Immature natural killer cell (primary cell): ENCODE measurements around the gene LRRC8C. TPM values are rescaled to one million over a fixed set of nuclear protein-coding genes. Genes with fewer than 3 reads are reported as not detected.

ENCODE experiments used
- DNase-seq, 3 donors: peaks; one replicate each; pipeline ENCODE4 v3.0.0; 2022; ENCODE audit warnings: mixed read lengths in 1 of 3
- H3K27ac Mint-ChIP-seq, 6 donors: one replicate each; pipeline ENCODE4 v1.8.0; 2020; ENCODE audit warnings: mixed read lengths in 6 of 6, mild to moderate bottlenecking in 5 of 6, inconsistent platforms in 4 of 6, moderate library complexity in 3 of 6
- H3K27me3 Mint-ChIP-seq, 3 donors: one replicate each; pipeline ENCODE4 v1.8.0; 2020 to 2021; ENCODE audit warnings: low read depth in 3 of 3, mild to moderate bottlenecking in 3 of 3, mixed read lengths in 3 of 3, moderate library complexity in 3 of 3, inconsistent platforms in 1 of 3
- H3K36me3 Mint-ChIP-seq, 3 donors: one replicate each; pipeline ENCODE4 v1.8.0; 2020; ENCODE audit warnings: mixed read lengths in 3 of 3, inconsistent platforms in 2 of 3, mild to moderate bottlenecking in 2 of 3
- H3K4me1 Mint-ChIP-seq, 2 donors: one replicate each; pipeline ENCODE4 v1.8.0; 2020; ENCODE audit warnings: inconsistent platforms in 2 of 2, mild to moderate bottlenecking in 2 of 2, mixed read lengths in 2 of 2, moderate library complexity in 1 of 2
- H3K4me3 Mint-ChIP-seq, 5 donors: one replicate each; pipeline ENCODE4 v1.8.0; 2020; ENCODE audit warnings: mild to moderate bottlenecking in 5 of 5, mixed read lengths in 5 of 5, inconsistent platforms in 3 of 5, moderate library complexity in 3 of 5
- H3K9me3 Mint-ChIP-seq, 6 donors: one replicate each; pipeline ENCODE4 v1.8.0; 2020; ENCODE audit warnings: mild to moderate bottlenecking in 6 of 6, mixed read lengths in 6 of 6, inconsistent platforms in 4 of 6, moderate library complexity in 3 of 6
- polyA plus RNA-seq, 3 donors: library from polyadenylated mRNA; unstranded; fragments of 300-500 nt; fragmentation: Illumina TruSeq; gene quantifications; one replicate each; pipeline ENCODE4 v1.2.3, GENCODE V29; 2021

Gene LRRC8C
- polyA plus RNA-seq, 3 donors from 2014 or later = 3.5 to 7.3 (median 4.1) TPM

- Mint-ChIP-seq H3K9me3 (no peaks in the 10 kb centered on the region), H3K4me1 (peaks cover 25 to 26% of the 10 kb centered on the region in 2 donors), H3K27me3 (peaks cover 0 to 2% (median 0%) of the 10 kb centered on the region in 3 donors), H3K27ac (peak overlapping the region in 1 of 6 donors; percentile 11), H3K4me3 (no peak overlapping the region), H3K36me3 (no peaks in the 10 kb centered on the region)
- no peak for DNase-seq
Observed at GRCh38 chr1:89602871-89603404, 30.0 kb upstream of the LRRC8C start.

- Mint-ChIP-seq H3K27ac (peak overlapping the region in 1 of 6 donors; percentile 24), H3K36me3 (no peaks in the 10 kb centered on the region), H3K4me3 (no peak overlapping the region), H3K4me1 (peaks cover 34% of the 10 kb centered on the region in 2 donors), H3K9me3 (no peaks in the 10 kb centered on the region), H3K27me3 (peaks cover 0 to 2% (median 0%) of the 10 kb centered on the region in 3 donors)
- DNase-seq = no peak
Observed at GRCh38 chr1:89603651-89604413, 29.1 kb upstream of the LRRC8C start.

- Mint-ChIP-seq H3K36me3 (no peaks in the 10 kb centered on the region), H3K27me3 (no peaks in the 10 kb centered on the region), H3K27ac (no peak overlapping the region), H3K4me1 (peaks cover 40% of the 10 kb centered on the region in 2 donors), H3K4me3 (no peak overlapping the region), H3K9me3 (no peaks in the 10 kb centered on the region)
- no peak for DNase-seq
Observed at GRCh38 chr1:89604414-89604735, 28.5 kb upstream of the LRRC8C start.

GRCh38 chr1:89605692-89606091, 27.2 kb upstream of the LRRC8C start:
- Mint-ChIP-seq H3K27ac (peak overlapping the region in 2 of 6 donors; percentile 24 to 40), H3K27me3 (no peaks in the 10 kb centered on the region), H3K4me1 (peaks cover 48 to 50% of the 10 kb centered on the region in 2 donors), H3K9me3 (no peaks in the 10 kb centered on the region), H3K4me3 (no peak overlapping the region), H3K36me3 (no peaks in the 10 kb centered on the region)
- no peak for DNase-seq

DNA sequence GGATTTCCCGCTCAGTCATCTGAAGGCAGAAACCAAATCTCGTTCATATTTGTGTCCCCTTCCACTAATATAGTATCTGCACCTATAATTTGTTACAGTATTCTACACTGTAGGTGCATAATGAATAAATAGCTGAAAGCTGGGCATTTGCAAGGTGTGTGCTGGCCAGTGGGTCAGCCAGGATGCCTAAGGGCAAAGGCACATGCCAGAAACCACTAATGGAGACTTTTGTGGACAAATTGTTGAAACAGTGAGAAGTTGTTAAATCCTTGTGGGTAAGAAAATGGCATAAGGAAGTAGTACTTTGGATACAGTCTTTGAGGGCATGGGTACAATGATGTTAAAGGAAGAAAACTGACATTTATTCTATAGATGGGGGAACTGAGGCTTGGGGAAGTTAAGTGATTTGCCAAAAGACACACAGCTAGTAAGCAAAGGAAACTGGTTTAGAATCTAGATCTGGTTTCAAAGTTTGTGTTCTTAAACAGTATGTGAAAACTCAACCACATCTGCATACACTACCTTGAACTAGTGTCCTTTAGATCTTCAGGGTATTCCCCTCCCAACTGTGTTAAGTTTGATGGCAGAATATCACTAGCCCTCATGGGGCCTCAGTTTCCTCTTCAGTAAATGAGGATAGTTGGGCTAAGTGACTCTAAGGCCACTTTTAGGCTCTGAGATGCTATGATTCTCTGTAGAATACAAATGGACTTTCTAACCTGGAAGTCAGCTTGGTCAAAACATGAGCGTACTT, 26.5 kb upstream of the LRRC8C start:
- Mint-ChIP-seq H3K27me3 (no peaks in the 10 kb centered on the region), H3K4me1 (peaks cover 56 to 57% of the 10 kb centered on the region in 2 donors), H3K36me3 (no peaks in the 10 kb centered on the region), H3K9me3 (no peaks in the 10 kb centered on the region), H3K27ac (peak overlapping the region; percentile 12 to 90 (median 76)), H3K4me3 (peak overlapping the region in 2 of 5 donors; percentile 9 to 29)
- DNase-seq = no peak

- peak overlapping the region; percentile 64 to 90 (median 76) for H3K27ac Mint-ChIP-seq
- H3K36me3 Mint-ChIP-seq = no peaks in the 10 kb centered on the region
- peak overlapping the region; percentile 44 to 57 (median 48) for H3K4me3 Mint-ChIP-seq
- no peaks in the 10 kb centered on the region for H3K27me3 Mint-ChIP-seq
- no peaks in the 10 kb centered on the region for H3K9me3 Mint-ChIP-seq
- peaks cover 63 to 65% of the 10 kb centered on the region in 2 donors for H3K4me1 Mint-ChIP-seq
- peak in 1 of 3 donors; percentile 38 for DNase-seq
Observed at GRCh38 chr1:89607156-89607555, 25.8 kb upstream of the LRRC8C start.

DNA sequence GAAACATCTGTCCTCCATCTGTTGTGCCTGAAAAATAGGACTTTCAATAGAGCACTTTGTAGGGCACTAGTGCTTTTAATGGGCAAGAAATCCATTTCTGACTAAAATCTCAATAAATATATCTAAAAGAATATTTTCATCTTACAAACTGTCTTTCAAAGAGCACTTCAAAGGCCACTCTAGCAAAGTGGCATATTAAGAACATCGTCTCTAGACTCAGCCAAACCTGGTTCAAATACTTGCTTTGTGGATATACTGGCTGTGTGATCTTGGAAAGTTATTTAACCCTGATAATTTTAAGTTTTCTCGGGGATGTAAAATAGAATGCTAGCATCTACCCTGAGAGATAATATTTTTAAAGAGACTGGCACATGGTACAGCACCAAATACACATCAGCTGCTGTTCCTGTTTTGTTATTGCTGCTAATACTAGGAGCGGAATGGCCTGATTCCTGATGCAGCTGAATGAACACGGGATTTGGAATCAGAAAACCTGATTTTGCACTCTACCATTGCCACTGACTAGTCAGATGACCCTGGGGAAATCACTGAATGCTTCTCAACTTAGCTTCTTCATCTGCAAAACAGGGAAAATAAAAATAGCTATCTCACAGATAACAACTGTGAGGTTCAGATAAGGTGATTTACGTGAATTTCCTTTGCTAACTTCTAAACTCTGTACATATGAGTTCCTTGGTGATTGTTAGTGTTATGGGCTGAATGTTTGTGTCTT, 25.2 kb upstream of the LRRC8C start:
- Mint-ChIP-seq H3K27me3 (no peaks in the 10 kb centered on the region), H3K27ac (peak overlapping the region; percentile 75 to 93 (median 86)), H3K36me3 (no peaks in the 10 kb centered on the region), H3K4me1 (peaks cover 67 to 68% of the 10 kb centered on the region in 2 donors), H3K4me3 (peak overlapping the region; percentile 57 to 88 (median 79)), H3K9me3 (no peaks in the 10 kb centered on the region)
- no peak for DNase-seq

DNA sequence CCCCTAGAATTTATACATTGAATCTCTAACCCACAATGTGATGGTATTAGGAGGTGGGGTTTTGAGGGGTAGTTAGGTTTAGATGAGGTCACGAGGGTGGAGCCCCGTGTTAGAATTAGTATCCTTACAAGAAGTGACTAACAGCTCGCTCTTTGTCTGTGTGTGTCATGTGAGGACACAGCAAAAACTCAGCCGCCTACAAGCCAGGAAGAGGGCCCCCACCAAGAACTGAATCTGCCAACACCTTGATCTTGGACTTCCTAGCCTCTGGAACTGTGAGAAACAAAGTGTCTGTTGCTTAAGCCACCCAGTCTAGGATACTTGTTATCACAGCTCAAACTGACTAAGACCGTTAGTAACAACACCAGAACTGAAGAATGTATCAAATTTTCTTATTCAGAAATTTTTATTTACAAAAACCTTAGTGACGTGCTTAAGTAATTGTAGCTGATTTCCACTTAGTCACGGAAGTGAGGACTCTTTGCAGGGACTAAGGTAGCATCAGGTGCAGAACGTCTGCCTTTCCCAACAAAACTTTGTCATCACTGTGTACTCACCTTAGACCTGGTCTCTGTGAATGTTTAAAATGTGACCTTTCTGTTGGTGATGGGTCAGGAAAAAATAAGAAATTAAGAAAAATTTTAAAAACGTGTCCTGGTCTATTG, 24.5 kb upstream of the LRRC8C start:
- peak overlapping the region; percentile 53 to 88 (median 79) for H3K4me3 Mint-ChIP-seq
- no peaks in the 10 kb centered on the region for H3K9me3 Mint-ChIP-seq
- no peaks in the 10 kb centered on the region for H3K36me3 Mint-ChIP-seq
- peak; percentile 53 to 65 (median 59) for DNase-seq
- H3K27ac Mint-ChIP-seq = peak overlapping the region; percentile 75 to 93 (median 86)
- peaks cover 67 to 68% of the 10 kb centered on the region in 2 donors for H3K4me1 Mint-ChIP-seq
- H3K27me3 Mint-ChIP-seq = no peaks in the 10 kb centered on the region

DNA sequence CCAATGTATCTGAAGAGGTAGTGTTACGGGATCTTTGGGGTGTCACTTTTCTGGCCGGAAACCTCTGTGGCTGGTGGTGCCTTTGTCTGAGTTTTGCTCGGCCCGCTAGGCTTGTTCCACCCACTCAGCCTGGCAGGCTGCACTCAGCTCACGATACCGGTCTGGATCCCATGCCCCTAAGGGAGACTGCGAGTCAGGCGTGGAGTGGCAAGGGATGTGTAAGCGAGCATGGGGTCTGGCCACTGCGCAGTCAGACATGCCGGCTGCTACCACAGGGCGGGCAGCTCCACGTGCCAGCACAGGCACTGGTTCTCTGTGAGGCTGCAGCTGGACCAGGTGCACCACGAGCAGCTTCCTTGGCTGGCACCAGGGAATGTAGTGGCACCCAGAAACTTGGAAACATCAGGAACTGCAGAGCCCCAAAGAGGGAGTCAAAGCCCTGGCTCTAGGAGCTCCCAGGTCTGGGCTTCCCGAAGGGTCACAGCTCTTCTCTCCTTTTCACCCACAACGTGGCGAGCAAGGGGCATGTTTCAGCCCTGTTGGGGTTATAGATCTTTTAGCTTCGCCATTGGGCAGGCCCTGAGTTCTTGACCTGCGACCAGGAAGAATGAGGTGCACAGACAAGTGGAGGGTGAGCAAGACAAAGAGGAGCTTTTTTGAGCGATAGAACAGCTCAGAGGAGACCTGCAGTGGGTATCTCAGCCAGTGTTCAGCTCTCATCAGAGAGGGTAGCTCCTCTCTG, 23.8 kb upstream of the LRRC8C start:
- DNase-seq = peak in 2 of 3 donors; percentile 37 to 62
- peak overlapping the region; percentile 57 to 93 (median 84) for H3K27ac Mint-ChIP-seq
- H3K9me3 Mint-ChIP-seq = no peaks in the 10 kb centered on the region
- peaks cover 67 to 68% of the 10 kb centered on the region in 2 donors for H3K4me1 Mint-ChIP-seq
- peak overlapping the region; percentile 53 to 88 (median 79) for H3K4me3 Mint-ChIP-seq
- no peaks in the 10 kb centered on the region for H3K27me3 Mint-ChIP-seq
- H3K36me3 Mint-ChIP-seq = no peaks in the 10 kb centered on the region

DNA sequence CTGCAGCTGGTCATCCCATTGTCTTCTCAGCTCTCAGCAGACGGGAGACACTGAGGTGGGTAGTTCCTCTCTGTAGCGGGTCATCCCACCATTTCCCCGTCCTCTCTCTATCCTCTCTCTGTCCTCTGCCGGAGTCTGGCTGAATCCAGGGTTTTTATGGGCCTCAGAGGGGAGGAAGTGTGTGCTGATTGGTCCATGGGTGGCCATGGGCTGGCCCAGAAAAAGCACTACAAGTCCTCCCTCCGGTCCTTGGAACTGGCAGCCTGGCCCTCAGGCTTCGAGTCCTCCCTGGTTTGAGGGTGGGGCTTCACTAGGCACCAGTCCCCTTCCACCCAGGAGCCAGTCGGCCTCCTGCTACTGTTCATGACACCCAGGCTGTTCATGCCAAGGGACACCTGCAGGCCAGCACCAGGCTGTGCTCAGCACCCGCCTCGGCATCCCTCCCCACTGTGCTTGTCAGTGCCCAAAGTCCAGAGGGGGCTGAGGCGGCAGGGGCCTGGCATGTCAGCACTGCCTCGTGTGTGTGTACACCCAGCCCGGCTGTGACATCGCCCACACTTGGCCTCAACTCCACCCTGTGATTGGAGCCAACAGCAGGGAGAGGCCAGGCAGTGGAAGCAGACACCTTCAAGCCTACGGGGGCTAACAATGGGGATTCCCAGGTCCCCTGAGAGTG, 23.0 kb upstream of the LRRC8C start:
- no peaks in the 10 kb centered on the region for H3K9me3 Mint-ChIP-seq
- H3K36me3 Mint-ChIP-seq = peaks cover 0 to 6% (median 0%) of the 10 kb centered on the region in 3 donors
- peaks cover 67 to 68% of the 10 kb centered on the region in 2 donors for H3K4me1 Mint-ChIP-seq
- H3K4me3 Mint-ChIP-seq = peak overlapping the region in 4 of 5 donors; percentile 26 to 88 (median 69)
- no peak for DNase-seq
- peak overlapping the region in 3 of 6 donors; percentile 12 to 93 (median 24) for H3K27ac Mint-ChIP-seq
- H3K27me3 Mint-ChIP-seq = no peaks in the 10 kb centered on the region

DNA sequence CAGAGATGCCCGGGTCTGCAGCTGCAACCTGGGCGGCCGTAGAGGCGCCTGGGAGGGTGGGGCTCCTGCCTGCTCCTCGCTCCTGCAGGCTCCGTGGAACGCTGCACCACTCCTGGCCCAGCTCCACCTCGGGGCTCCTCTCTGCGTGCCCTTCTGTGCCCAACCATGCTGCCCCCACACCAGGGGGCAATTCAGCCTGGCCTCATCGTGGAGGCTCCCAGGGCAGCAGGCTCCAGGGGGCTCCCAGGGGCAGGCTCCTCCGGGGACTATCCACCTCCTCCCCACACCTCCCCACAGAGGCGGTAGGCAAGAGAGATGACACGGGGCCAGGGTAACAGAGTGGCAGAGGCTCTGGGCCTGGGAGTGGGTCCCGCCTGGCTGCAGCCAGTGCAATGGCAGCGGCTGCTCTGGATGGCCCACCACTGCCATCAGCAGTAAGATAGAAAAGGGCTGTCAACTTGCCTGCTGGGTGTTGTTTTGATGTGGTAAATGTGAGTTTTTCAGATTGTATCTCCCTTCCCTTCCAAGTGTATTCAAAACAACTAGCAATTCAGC, 22.4 kb upstream of the LRRC8C start:
- Mint-ChIP-seq H3K27ac (peak overlapping the region in 4 of 6 donors; percentile 45 to 88 (median 60)), H3K36me3 (peaks cover 0 to 6% (median 0%) of the 10 kb centered on the region in 3 donors), H3K4me1 (peaks cover 66% of the 10 kb centered on the region in 2 donors), H3K9me3 (no peaks in the 10 kb centered on the region), H3K4me3 (peak overlapping the region; percentile 50 to 81 (median 58)), H3K27me3 (no peaks in the 10 kb centered on the region)
- DNase-seq = peak; percentile 51 to 59 (median 55)

GRCh38 chr1:89611721-89612120, 21.2 kb upstream of the LRRC8C start:
- H3K4me1 Mint-ChIP-seq = peaks cover 54% of the 10 kb centered on the region in 2 donors
- H3K27me3 Mint-ChIP-seq = no peaks in the 10 kb centered on the region
- peak in 1 of 3 donors; percentile 32 for DNase-seq
- H3K4me3 Mint-ChIP-seq = peak overlapping the region; percentile 50 to 81 (median 55)
- peaks cover 0 to 6% (median 0%) of the 10 kb centered on the region in 3 donors for H3K36me3 Mint-ChIP-seq
- no peaks in the 10 kb centered on the region for H3K9me3 Mint-ChIP-seq
- H3K27ac Mint-ChIP-seq = peak overlapping the region in 3 of 6 donors; percentile 2 to 62 (median 26)
